PFSK-1 (cell line): Measurements from ENCODE around the gene IGFBP4.
A peak's percentile ranks its signal among the peaks of the same experiment; 100 is the strongest.

ENCODE experiments used
- FOXP2 ChIP-seq: optimal IDR thresholded peaks from 2 replicates; pipeline ENCODE3; 2011; ENCODE audit warnings: borderline replicate concordance, control low read depth, inconsistent platforms; ENCODE audit not compliant: insufficient read depth; ENCODE audit errors: extremely low read length, extremely low read depth
- POLR2AphosphoS5 ChIP-seq: IDR thresholded peaks from 2 replicates; pipeline ENCODE4 v1.6.1; 2012; ENCODE audit warnings: low read depth, mild to moderate bottlenecking, control low read depth, low read length, moderate library complexity
- REST ChIP-seq, 2 experiments: IDR thresholded peaks; 2 replicates each; pipeline versions ENCODE4 v1.6.1 to v1.8.0; 2011 to 2012; ENCODE audit warnings: low read depth in 2 of 2, low read length in 2 of 2, control low read depth in 1 of 2, inconsistent platforms in 1 of 2, mild to moderate bottlenecking in 1 of 2, moderate library complexity in 1 of 2; ENCODE audit not compliant: insufficient read depth in 1 of 2
- SIN3A ChIP-seq: IDR thresholded peaks from 2 replicates; pipeline ENCODE4 v1.6.1; 2012; ENCODE audit warnings: mild to moderate bottlenecking, low read length, moderate library complexity, borderline replicate concordance; ENCODE audit not compliant: insufficient read depth
- TAF1 ChIP-seq: IDR thresholded peaks from 2 replicates; pipeline ENCODE4 v1.6.1; 2012; ENCODE audit warnings: low read length, control low read depth, borderline replicate concordance; ENCODE audit not compliant: insufficient read depth

Gene IGFBP4

DNA sequence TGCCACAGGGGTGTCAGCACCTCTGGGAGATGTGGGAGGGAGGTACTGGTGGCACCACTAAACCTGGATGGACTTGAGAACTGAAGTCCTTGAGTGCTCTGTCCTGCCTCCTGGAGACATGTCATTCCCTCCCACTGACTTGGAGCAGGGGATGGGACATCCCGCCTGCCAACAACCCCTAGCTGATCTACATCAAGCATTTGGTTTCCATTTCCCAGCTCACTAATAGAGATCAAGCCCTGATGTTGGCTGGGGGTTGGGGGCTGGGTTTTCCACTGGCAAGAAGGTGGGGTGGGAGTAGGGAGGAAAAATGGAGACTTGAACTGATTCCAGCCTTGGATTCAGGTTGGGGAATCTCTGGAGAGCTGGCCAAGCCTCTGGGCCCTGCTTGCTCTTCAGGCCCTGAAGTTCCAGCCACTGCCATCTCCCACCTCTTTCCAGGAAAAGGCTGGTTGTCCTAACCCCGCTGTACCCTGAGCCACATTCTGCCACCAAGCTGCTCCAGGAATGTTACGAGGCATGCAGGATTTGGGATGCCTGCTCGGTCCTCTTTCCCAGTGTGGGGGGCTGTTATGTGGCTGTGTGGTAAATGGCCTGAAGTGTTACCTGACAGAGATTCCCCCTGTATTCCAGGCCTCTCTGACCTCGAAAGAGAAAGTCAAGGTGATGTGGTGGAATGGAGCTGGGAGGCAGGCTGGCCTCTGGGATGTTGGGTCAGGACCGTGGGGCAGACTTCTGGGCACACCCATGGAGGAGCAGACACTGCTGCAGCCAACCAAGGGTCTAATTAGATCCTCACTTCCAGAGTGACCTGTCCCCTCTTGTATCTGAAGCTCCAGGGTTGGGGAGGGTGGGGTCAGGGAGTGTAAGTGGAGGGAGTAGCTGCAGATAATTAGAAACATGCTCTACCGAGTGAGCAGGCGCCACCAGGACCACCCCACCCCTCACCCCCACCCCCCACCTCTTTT is 16.7 kb downstream of the IGFBP4 start:
- TF ChIP-seq FOXP2 (peak; percentile 19), POLR2AphosphoS5 (peak; percentile 72), REST (IDR thresholded peaks at IDR 0.05; ENCODE audit: insufficient read depth in 1 of 2, low read depth in 2 of 2, low read length in 2 of 2) (no peak)

- TF ChIP-seq POLR2AphosphoS5: no peak
- TF ChIP-seq REST (IDR thresholded peaks at IDR 0.05; ENCODE audit: insufficient read depth in 1 of 2, low read depth in 2 of 2, low read length in 2 of 2): no peak
- TF ChIP-seq TAF1: no peak
- TF ChIP-seq FOXP2: no peak
- TF ChIP-seq SIN3A: no peak
Measured at GRCh38 chr17:40460604-40460967, 17.3 kb downstream of the IGFBP4 start.

DNA sequence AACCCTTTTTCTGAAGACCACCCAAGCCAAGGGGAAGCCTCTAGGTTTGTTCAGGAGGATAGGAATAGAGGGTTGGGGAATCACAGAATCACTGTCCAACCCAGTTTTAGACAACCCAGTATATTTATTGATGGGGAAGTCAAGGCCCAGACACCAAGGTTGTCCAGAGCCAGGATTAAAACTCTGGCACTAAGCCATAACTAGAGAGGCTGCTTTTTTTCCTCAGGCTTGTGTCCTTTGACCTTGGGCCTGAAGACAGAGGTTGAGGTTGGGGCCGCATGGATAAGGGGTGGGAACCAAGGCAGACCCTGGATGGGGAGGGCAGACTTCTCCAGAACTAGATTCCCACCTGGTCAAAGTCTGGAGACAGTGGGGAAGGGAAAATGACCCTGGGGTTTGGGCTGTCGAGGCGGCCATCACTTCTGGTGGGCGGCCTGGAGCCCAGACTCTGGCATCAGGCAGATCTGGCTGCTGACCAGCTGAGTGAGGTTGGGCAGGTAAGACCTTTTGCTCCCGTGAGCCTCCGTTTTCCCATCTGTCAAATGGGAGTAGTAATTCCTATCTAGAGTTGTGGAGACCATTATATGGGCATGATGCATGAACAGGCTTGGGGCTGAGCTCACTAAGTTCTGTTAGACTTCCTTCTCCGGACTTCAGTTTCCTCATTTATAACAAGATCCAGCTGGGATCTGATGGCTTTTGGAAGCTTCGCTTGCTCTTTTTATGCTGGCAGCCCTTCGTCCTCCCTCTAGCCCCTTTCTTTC is 17.9 kb downstream of the IGFBP4 start:
- TF ChIP-seq TAF1 (no peak), POLR2AphosphoS5 (peak; percentile 43), SIN3A (no peak), REST (IDR thresholded peaks at IDR 0.05; ENCODE audit: insufficient read depth in 1 of 2, low read depth in 2 of 2, low read length in 2 of 2) (0 out of 4 replicates have a peak, but pooled peaks of 1 of the 2 experiments have one; percentile 3), FOXP2 (no peak)

GRCh38 chr17:40461732-40462342 is 18.6 kb downstream of the IGFBP4 start:
- no peak for TF ChIP-seq FOXP2
- TF ChIP-seq TAF1: no peak
- TF ChIP-seq SIN3A: no peak
- no peak for TF ChIP-seq REST (IDR thresholded peaks at IDR 0.05; ENCODE audit: insufficient read depth in 1 of 2, low read depth in 2 of 2, low read length in 2 of 2)
